Endodermal cell (in vitro differentiated cells): ENCODE results near the gene CCL3. TPM values are rescaled to one million over a fixed set of nuclear protein-coding genes. Genes with fewer than 3 reads are reported as not detected.

ENCODE experiments used
- DNase-seq: peaks from one replicate; pipeline ENCODE4 v3.0.0-alpha.2; 2017
- H3K27ac ChIP-seq: 2 replicates; pipeline ENCODE4 v1.5.1; 2013; ENCODE audit warnings: mild to moderate bottlenecking, low read depth, low read length, moderate library complexity
- H3K27me3 ChIP-seq: 2 replicates; pipeline ENCODE4 v1.6.1; 2013; ENCODE audit warnings: mild to moderate bottlenecking, low read length, moderate library complexity; ENCODE audit not compliant: insufficient read depth, control insufficient read depth, poor library complexity, severe bottlenecking
- H3K36me3 ChIP-seq: 2 replicates; pipeline ENCODE4 v1.7.0; 2013; ENCODE audit warnings: mild to moderate bottlenecking, low read length, moderate library complexity; ENCODE audit not compliant: control insufficient read depth, insufficient read depth
- H3K4me1 ChIP-seq: one replicate; pipeline ENCODE4 v1.7.0; 2013; ENCODE audit warnings: low read length; ENCODE audit not compliant: control insufficient read depth, insufficient read depth
- H3K4me3 ChIP-seq: 2 replicates; pipeline ENCODE4 v1.5.1; 2013; ENCODE audit warnings: mild to moderate bottlenecking, low read length, moderate library complexity
- H3K9ac ChIP-seq: 2 replicates; pipeline ENCODE4 v1.6.1; 2013; ENCODE audit warnings: mild to moderate bottlenecking, low read length, moderate library complexity; ENCODE audit not compliant: poor library complexity, severe bottlenecking; ENCODE audit errors: extremely low read depth
- H3K9me3 ChIP-seq: 2 replicates; pipeline ENCODE4 v1.6.1; 2013; ENCODE audit warnings: mild to moderate bottlenecking, low read length, moderate library complexity; ENCODE audit not compliant: control insufficient read depth
- H3K27ac Mint-ChIP-seq: 2 replicates; pipeline ENCODE4 v1.8.0; 2020; ENCODE audit warnings: mixed read lengths
- H3K27me3 Mint-ChIP-seq: 2 replicates; pipeline ENCODE4 v1.8.0; 2021; ENCODE audit warnings: mild to moderate bottlenecking, mixed read lengths; ENCODE audit not compliant: insufficient read depth
- H3K36me3 Mint-ChIP-seq: 2 replicates; pipeline ENCODE4 v1.8.0; 2020; ENCODE audit warnings: low read depth, mixed read lengths
- H3K4me1 Mint-ChIP-seq: 2 replicates; pipeline ENCODE4 v1.8.0; 2020; ENCODE audit warnings: mixed read lengths
- H3K4me3 Mint-ChIP-seq: 2 replicates; pipeline ENCODE4 v1.8.0; 2020; ENCODE audit warnings: mild to moderate bottlenecking, moderate library complexity, mixed read lengths
- H3K9me3 Mint-ChIP-seq: 2 replicates; pipeline ENCODE4 v1.8.0; 2020; ENCODE audit warnings: mild to moderate bottlenecking, mixed read lengths
- CTCF ChIP-seq: fragments of 200-600 bp; sonication (generic); conservative IDR thresholded peaks from 2 replicates; pipeline ENCODE4 v1.5.0; 2021; ENCODE audit warnings: antibody characterized with exemption, mild to moderate bottlenecking
- WGBS, 2 experiments: methylation state at CpG; one replicate each; pipeline versions ENCODE4 v1.1.5 to v1.1.7; 2013; ENCODE audit warnings: missing lambda C conversion rate in 2 of 2, mixed read lengths in 1 of 2; ENCODE audit not compliant: insufficient coverage in 1 of 2, insufficient read length in 1 of 2; 5-methylcytosine and 5-hydroxymethylcytosine counted together
- total RNA-seq, 2 donors: library from RNA; stranded (reverse); fragmentation: NEBNext Ultra II Directional in 1 of 2; extraction: Animal tissue kit (Norgen Biotek cat#: 25700) in 1 of 2; gene quantifications; 2 replicates in 1 of 2; 3 replicates in 1 of 2; pipeline ENCODE4 v1.2.1, GENCODE V29; 2021

The CCL3 gene
- total RNA-seq, 2 donors from 2014 or later: not detected

DNA sequence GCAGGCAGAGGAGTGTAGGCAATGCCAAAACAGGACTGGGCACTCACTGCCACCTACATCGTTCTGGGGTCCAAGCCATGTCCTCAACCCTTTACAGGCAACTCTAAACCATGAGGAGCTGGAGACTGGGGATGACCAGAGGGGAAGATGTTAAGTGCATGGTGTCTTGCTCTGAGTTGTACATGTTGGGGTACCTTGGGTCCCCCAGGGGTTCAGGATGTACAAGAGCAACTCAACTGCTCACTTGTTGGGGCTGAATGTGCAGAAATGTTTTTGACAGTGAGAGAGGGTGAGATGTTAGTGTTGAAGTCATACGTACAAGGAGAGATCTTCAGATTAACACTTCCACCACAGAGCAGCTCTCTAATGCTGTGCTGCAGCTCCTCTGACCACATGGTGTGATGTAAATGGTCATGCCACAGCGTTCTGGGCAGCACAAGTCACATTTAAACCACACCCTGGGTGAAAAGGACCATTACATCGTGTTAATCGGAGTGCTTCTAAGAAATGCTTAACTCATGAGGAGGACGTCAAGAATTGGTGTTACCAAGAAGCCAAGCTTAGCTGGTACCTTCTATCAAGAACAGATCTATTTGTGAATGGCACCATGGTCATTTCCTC is 23.5 kb downstream of the CCL3 start:
- no peak for TF ChIP-seq CTCF
- Histone ChIP-seq H3K4me3 (no peak overlapping the region), H3K9me3 (no peaks in the 10 kb centered on the region), H3K27ac (no peak overlapping the region), H3K4me1 (no peaks in the 10 kb centered on the region), H3K36me3 (no peaks in the 10 kb centered on the region), H3K27me3 (no peaks in the 10 kb centered on the region), H3K9ac (no peak overlapping the region)
- WGBS, 2 experiments: 86 to 92% methylated on average over 4 to 6 of the region's 6 CpGs
- no peaks in the 10 kb centered on the region for H3K9me3 Mint-ChIP-seq
- peaks cover 4% of the 10 kb centered on the region for H3K27me3 Mint-ChIP-seq
- H3K27ac Mint-ChIP-seq: no peak overlapping the region
- H3K4me1 Mint-ChIP-seq: no peaks in the 10 kb centered on the region
- H3K4me3 Mint-ChIP-seq: no peak overlapping the region
- no peak for DNase-seq
- no peaks in the 10 kb centered on the region for H3K36me3 Mint-ChIP-seq

GRCh38 chr17:36063786-36064541 is 26.0 kb downstream of the CCL3 start, which contains the start of gene CCL18:
TSS of gene CCL18 (plus strand) at chr17:36064272. CDS start at chr17:36064343, 71 bp downstream.
- Mint-ChIP-seq H3K36me3 (no peaks in the 10 kb centered on the region), H3K9me3 (no peaks in the 10 kb centered on the region), H3K4me3 (no peak within 1 kb of the TSS), H3K27ac (no peak within 1 kb of the TSS), H3K27me3 (peaks cover 5% of the 10 kb centered on the region), H3K4me1 (no peaks in the 10 kb centered on the region)
- no peak for DNase-seq
- no peaks in the 10 kb centered on the region for H3K9me3 ChIP-seq
- H3K9ac ChIP-seq: no peak within 1 kb of the TSS
- no peaks in the 10 kb centered on the region for H3K4me1 ChIP-seq
- no peak for TF ChIP-seq CTCF
- 82 to 100% methylated on average over 3 to 5 of the region's 5 CpGs for WGBS, 2 experiments
- no peaks in the 10 kb centered on the region for H3K36me3 ChIP-seq
- H3K27ac ChIP-seq: no peak within 1 kb of the TSS
- no peaks in the 10 kb centered on the region for H3K27me3 ChIP-seq
- no peak within 1 kb of the TSS for H3K4me3 ChIP-seq

DNA sequence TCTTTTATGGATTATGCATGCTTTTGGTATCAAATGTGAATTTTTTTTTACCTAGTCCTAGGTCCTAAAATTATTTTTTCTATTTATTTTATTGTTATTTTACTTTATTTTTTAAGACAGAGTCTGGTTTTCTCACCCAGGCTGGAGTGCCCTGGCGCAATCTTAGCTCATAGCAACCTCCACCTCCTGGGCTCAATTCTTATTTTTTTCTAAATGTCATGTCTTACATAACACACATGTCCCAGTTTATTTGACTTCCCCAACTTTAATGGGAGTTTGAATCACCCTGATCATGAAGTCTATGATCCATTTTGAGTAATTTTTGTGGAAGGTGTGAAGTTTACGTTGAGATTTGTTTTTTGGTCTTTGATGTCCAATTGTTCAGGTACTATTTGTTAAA is 29.1 kb downstream of the CCL3 start:
- Mint-ChIP-seq H3K36me3 (no peaks in the 10 kb centered on the region), H3K4me1 (no peaks in the 10 kb centered on the region), H3K27me3 (peaks cover 5% of the 10 kb centered on the region), H3K9me3 (no peaks in the 10 kb centered on the region), H3K27ac (no peak overlapping the region), H3K4me3 (no peak overlapping the region)
- no peaks in the 10 kb centered on the region for H3K9me3 ChIP-seq
- no peak overlapping the region for H3K9ac ChIP-seq
- no peak for DNase-seq
- 85 to 93% methylated on average over 2 of the region's 2 CpGs for WGBS, 2 experiments
- no peak for TF ChIP-seq CTCF
- no peak overlapping the region for H3K27ac ChIP-seq
- H3K4me3 ChIP-seq: no peak overlapping the region
- H3K36me3 ChIP-seq: no peaks in the 10 kb centered on the region
- H3K27me3 ChIP-seq: no peaks in the 10 kb centered on the region
- H3K4me1 ChIP-seq: no peaks in the 10 kb centered on the region
